GM12801 (cell line): ENCODE measurements around the gene PGAM5.

Experiments used
- TF ChIP-seq, protein P1 (sequence below): IDR thresholded peaks from one replicate; pipeline ENCODE4 v1.5.1; 2011; ENCODE audit warnings: control low read depth; ENCODE audit not compliant: insufficient read length; ENCODE audit errors: extremely low read depth

Gene PGAM5

DNA sequence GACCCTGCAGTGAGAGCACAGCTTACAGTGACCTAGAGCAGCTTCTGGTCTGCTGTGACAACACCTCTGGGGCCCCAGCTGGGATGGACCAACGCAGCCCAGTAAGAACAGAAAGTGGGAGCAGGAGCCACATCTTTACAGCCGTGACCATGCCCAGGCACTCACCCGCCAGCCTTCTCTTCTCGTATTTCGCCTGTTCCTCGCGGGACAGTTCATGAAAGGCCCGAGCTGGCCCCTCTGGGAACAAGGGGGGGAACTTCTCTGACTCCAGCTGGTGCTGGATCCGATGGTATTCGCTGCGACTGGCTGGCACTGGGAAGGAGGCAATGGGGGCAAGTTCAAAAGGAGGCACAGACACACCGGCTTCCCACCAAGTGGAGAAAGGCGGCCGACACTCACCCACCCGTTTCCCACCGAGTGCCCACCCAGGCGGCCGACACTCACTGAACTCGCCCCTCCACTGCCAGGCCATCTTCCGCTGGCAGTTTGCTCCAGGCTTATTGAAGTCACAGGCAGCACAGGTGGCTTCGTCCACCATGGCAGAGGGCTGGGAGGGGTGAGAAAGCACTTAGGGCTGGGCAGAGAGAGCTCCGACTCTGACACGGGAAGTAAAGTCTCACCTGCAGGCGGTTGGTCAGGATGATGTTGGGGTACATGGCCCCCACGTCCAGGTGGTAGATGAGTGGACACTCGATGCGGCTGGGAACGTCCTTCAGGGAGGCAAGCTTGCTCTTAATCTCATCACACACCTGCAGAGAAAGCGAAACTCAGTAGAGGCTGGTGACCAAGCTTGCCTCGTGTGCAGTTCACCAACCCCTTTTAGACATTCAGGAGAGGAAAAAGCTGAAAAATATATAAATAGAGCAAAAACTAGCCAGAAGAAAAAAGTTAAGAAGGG, 42.2 kb upstream of the PGAM5 start:
- TF ChIP-seq, protein P1, sequence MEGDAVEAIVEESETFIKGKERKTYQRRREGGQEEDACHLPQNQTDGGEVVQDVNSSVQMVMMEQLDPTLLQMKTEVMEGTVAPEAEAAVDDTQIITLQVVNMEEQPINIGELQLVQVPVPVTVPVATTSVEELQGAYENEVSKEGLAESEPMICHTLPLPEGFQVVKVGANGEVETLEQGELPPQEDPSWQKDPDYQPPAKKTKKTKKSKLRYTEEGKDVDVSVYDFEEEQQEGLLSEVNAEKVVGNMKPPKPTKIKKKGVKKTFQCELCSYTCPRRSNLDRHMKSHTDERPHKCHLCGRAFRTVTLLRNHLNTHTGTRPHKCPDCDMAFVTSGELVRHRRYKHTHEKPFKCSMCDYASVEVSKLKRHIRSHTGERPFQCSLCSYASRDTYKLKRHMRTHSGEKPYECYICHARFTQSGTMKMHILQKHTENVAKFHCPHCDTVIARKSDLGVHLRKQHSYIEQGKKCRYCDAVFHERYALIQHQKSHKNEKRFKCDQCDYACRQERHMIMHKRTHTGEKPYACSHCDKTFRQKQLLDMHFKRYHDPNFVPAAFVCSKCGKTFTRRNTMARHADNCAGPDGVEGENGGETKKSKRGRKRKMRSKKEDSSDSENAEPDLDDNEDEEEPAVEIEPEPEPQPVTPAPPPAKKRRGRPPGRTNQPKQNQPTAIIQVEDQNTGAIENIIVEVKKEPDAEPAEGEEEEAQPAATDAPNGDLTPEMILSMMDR, result no peak

DNA sequence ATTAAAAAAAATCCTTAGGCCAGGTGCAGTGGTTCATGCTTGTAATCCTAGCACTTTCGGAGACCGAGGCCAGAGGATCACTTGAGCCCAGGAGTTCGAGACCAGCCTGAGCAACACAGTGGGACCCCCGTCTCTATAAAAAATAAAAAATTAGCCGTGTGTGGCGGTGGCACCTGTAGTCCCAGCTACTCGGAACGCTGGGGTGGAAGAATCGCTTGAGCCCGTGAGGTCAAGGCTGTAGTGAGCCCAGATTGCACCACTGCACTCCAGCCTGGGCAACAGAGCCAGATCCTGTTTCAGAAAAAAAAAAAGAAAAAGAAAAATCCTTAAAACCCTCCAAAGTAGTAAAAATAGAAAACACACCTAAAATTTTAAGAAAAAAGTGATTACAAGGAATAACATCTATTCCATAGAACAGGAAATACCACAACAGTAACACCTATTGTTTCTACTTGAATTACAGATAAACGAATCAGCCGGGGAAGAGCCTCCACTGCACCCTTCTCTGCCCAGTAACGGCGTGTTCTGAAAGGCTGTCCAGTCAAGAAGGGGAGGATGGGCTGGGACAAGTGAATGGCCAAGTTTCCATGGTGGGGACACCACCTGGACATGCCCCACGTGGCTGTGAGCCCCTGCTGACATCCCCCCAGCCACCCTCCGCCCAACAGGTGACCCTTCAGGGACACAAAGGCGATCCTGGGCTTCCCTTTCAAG, 41.3 kb upstream of the PGAM5 start:
- TF ChIP-seq, protein P1, result no peak

DNA sequence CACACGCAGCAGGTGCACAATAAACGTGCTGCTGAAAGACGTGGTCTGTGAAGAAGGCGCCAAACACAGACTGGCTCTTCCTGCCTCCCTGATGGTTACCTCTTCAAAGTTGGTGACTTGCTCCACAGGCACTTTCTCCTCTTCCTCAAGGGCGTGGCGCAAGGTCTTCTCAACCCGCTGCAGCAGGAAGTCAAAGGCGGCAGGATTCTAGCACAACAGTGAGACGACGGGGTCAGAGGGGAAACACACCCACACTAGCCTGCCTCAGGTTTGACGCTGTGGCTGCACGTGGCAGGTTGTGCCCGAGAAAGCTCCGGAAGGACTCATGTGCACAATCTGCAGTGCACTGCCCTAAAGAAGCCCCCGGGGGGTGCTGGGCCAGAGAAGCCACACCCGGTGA, 38.5 kb upstream of the PGAM5 start:
- TF ChIP-seq, protein P1, result no peak

DNA sequence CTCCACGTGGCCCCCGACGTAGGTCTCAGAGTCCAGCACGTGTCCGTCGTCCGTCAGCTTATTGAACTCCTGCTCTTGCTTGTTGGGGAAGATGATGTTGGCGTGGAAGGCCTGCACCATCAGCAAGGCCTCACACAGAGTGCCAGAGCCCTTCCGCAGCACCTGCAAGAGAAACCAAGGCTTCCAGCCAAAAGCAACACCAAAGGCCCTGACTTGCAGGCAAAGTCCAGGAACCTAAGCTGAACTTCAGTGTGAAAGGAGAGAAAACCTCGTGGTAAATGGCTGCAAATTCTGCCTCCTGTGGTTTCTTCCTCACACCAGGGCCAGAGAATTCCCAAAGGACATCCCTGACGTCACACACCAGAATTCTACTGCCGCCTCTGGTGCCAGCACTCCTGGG, 38.0 kb upstream of the PGAM5 start:
- TF ChIP-seq, protein P1, result no peak

DNA sequence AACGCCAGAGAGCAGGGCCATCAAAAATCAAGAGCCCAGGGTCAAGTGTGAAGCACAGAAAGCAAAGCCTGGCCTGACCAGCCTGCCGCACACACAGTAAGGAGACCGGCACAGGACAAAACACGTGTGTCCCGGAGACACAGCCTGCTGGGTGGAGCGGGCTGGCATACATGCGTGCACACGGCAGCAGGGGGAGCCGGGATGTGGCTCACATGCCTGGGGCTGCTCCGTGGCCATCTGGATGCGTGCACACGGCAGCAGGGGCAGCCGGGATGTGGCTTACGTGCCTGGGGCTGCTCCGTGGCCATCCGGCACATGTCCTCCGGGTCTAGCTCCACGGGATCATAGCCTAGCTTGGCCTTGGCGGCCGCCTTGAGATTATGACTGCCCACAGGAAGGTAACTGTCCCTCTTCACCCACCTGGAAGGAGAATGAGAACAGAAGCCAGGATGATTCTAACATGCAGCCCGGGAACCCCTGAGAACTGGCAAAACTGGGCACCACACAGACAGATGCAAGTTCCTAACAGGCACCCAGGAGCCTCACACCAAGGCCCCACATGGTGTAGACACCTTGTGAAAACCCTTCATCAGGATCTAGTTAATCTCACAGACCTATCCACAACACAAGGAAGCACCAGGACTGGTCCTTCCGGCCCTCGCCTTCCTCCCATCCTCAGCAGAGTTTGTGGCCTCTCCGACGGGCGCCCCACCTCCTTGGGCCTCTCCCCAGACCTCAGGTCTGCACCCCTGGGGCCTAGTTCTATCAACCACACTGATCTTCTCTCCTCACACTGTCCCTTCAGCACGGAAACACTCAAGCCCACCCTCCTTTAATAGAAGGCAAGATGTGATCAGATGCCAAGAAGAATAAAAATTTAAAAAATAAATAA, 37.1 kb upstream of the PGAM5 start:
- TF ChIP-seq, protein P1, result no peak

DNA sequence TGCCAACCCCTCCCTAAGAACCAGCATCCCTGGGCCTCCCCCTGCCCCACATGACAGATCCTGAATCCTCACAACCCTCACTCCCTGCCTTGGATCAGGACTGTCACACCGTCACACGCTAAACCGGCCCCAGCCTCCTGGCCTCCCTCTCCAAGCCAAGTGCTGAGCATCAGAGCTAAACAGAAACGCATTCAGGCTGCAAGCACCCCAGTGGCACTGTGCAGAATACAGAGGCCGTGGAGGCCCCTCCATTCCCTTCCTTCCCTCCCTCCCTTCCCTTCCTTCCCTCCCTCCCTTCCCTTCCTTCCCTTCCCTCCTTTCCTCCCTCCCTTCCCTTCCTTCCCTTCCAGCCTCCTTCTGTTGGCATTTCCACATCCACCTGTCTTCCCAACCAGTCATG, 36.1 kb upstream of the PGAM5 start:
- TF ChIP-seq, protein P1, result no peak

DNA sequence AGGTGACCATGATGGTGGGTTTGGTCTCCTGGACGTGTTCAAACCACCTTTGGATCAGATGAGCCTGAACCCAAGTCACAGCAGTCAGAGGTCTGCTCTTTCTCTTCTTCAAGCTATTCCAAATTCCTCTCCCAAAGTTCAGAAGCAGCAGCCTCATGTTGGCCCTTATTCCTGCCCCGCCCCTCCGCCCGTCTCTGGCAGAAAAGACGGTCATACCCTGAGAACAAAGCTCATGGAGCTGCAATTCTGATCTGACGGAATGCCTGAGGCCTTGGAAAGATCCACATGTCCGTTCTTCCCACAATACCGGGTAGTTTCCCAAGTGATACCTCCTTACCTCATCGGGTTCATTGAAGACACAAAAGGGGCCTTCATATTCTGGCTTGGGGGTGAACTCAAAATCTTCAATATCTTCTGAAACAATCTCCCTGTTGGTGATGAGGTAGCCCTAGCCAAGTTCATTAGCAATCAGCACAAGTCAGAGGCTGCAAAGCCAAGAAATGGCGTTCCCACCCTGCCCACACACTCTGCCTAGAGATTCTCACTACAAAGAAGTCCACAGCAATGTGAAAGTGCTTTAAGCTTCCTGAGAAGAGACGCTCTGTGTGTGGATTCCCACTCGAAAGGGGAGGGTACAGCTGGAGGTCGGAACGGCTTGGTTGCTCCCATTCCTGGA, 34.7 kb upstream of the PGAM5 start:
- TF ChIP-seq, protein P1, result no peak
